GM19397 (cell line): ENCODE results near the gene PTH.
A peak's percentile ranks its signal among the peaks of the same experiment; 100 is the strongest.

Experiments
- ATAC-seq: cut with Tn5 transposase; IDR thresholded peaks from one replicate; pipeline ENCODE4 v1.9.1; 2021; ENCODE audit warnings: mild to moderate bottlenecking, moderate library complexity; ENCODE audit not compliant: unreplicated experiment

PTH gene

GRCh38 chr11:13495929-13496328 is at the start of gene PTH:
Gene PTH, minus strand, starts transcription at chr11:13495997. Its CDS starts 3,142 bp downstream, at chr11:13492855.
- no peak for ATAC-seq

- ATAC-seq = no peak
Observed at GRCh38 chr11:13538044-13538443, 42.2 kb upstream of the PTH start.

- ATAC-seq = no peak
Observed at GRCh38 chr11:13535819-13536218, 40.0 kb upstream of the PTH start.

GRCh38 chr11:13534358-13534757 is 38.6 kb upstream of the PTH start:
- no peak for ATAC-seq

- no peak for ATAC-seq
Observed at GRCh38 chr11:13525257-13525656, 29.5 kb upstream of the PTH start.

- ATAC-seq = no peak
Observed at GRCh38 chr11:13503393-13503792, 7.6 kb upstream of the PTH start.

- ATAC-seq = no peak
Observed at GRCh38 chr11:13502492-13502891, 6.7 kb upstream of the PTH start.

GRCh38 chr11:13494051-13494450 is 1.7 kb downstream of the PTH start:
- no peak for ATAC-seq

GRCh38 chr11:13487661-13488030 is 8.2 kb downstream of the PTH start:
- peak; percentile 70 for ATAC-seq

- ATAC-seq = peak; percentile 97
Observed at GRCh38 chr11:13486926-13487660, 8.7 kb downstream of the PTH start.

- ATAC-seq = no peak
Observed at GRCh38 chr11:13480198-13480597, 15.6 kb downstream of the PTH start.

GRCh38 chr11:13479688-13480087 is 16.1 kb downstream of the PTH start:
- no peak for ATAC-seq

- ATAC-seq = no peak
Observed at GRCh38 chr11:13475091-13475490, 20.7 kb downstream of the PTH start.

- ATAC-seq = no peak
Observed at GRCh38 chr11:13473013-13473722, 22.6 kb downstream of the PTH start.

- ATAC-seq = no peak
Observed at GRCh38 chr11:13468750-13469149, 27.0 kb downstream of the PTH start.

- no peak for ATAC-seq
Observed at GRCh38 chr11:13465909-13466371, 29.9 kb downstream of the PTH start.

GRCh38 chr11:13463779-13464290 is 32.0 kb downstream of the PTH start:
- ATAC-seq = no peak

- ATAC-seq = peak; percentile 99
Observed at GRCh38 chr11:13462901-13463778, 32.7 kb downstream of the PTH start, which contains the start of gene BTBD10. Gene BTBD10, minus strand, starts transcription at chr11:13463222. Its CDS starts 18,098 bp downstream, at chr11:13445124.

- ATAC-seq = peak; percentile 32
Observed at GRCh38 chr11:13462311-13462900, 33.4 kb downstream of the PTH start.

GRCh38 chr11:13461291-13461690 is 34.5 kb downstream of the PTH start:
- ATAC-seq = no peak
